Right lobe of liver (tissue), 4 donors: ENCODE results near the gene OR3A1.

Experiments
- POLR2A ChIP-seq: fragments of 450-650 bp; IDR thresholded peaks from one replicate; pipeline ENCODE4 v1.6.1; 2017; ENCODE audit warnings: antibody characterized with exemption, mild to moderate bottlenecking
- TF ChIP-seq, protein P1 (sequence below), 4 donors: fragments of 200-600 bp in 3 of 4; fragments of 450-650 bp in 1 of 4; IDR thresholded peaks; one replicate each; pipeline versions ENCODE4 v1.5.1 to v1.8.0; 2016 to 2022; ENCODE audit warnings: antibody characterized with exemption in 4 of 4, mild to moderate bottlenecking in 2 of 4
- donor health status: DM: no; HTN: no; CAD: no.
- donor health status: DM: no; HTN: no; CAD: no.
- donor health status: DM: no; HTN: yes; CAD: no.

DNA sequence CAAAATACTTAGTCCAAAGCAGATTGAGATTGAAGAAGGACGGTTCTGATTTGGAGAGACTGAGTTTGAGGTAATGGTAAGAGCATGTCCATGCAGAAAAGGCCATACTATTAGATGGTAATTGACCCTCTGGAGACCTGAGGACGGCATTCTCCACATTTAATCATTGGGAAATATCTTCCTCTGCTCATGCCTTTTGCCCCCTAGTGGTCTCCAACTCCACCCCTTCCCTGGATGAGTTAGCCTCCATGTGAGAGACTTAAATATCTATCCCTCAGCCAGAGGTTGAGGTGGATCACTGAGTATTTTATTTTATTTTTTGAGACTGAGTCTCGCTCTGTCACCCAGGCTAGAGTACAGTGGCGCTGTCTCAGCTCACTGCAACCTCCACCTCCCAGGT is 10.4 kb upstream of the OR3A1 start:
- TF ChIP-seq, protein P1, sequence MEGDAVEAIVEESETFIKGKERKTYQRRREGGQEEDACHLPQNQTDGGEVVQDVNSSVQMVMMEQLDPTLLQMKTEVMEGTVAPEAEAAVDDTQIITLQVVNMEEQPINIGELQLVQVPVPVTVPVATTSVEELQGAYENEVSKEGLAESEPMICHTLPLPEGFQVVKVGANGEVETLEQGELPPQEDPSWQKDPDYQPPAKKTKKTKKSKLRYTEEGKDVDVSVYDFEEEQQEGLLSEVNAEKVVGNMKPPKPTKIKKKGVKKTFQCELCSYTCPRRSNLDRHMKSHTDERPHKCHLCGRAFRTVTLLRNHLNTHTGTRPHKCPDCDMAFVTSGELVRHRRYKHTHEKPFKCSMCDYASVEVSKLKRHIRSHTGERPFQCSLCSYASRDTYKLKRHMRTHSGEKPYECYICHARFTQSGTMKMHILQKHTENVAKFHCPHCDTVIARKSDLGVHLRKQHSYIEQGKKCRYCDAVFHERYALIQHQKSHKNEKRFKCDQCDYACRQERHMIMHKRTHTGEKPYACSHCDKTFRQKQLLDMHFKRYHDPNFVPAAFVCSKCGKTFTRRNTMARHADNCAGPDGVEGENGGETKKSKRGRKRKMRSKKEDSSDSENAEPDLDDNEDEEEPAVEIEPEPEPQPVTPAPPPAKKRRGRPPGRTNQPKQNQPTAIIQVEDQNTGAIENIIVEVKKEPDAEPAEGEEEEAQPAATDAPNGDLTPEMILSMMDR (IDR thresholded peaks at IDR 0.05): no peak
- no peak for TF ChIP-seq POLR2A
